Endothelial cell (in vitro differentiated cells): ENCODE measurements around the gene AXIN1. TPM values are rescaled to one million over a fixed set of nuclear protein-coding genes. Genes with fewer than 3 reads are reported as not detected.
"Not testable (repeated sequence)": the region's sequence is repeated elsewhere in the genome, so short reads cannot be mapped to it uniquely, and the experiment has no call there.

Experiments
- DNase-seq: peaks from one replicate; pipeline ENCODE4 v3.0.0; 2021; ENCODE audit warnings: low spot score
- H3K27ac Mint-ChIP-seq: one replicate; pipeline ENCODE4 v1.8.0; 2021; ENCODE audit warnings: mixed read lengths, inconsistent platforms; ENCODE audit not compliant: unreplicated experiment
- H3K27me3 Mint-ChIP-seq: one replicate; pipeline ENCODE4 v1.8.0; 2021; ENCODE audit warnings: mild to moderate bottlenecking, moderate library complexity, mixed read lengths, inconsistent platforms; ENCODE audit not compliant: unreplicated experiment
- H3K36me3 Mint-ChIP-seq: one replicate; pipeline ENCODE4 v1.8.0; 2021; ENCODE audit warnings: mild to moderate bottlenecking, low read depth, mixed read lengths, inconsistent platforms; ENCODE audit not compliant: unreplicated experiment
- H3K4me1 Mint-ChIP-seq: one replicate; pipeline ENCODE4 v1.8.0; 2021; ENCODE audit warnings: mild to moderate bottlenecking, mixed read lengths, inconsistent platforms; ENCODE audit not compliant: unreplicated experiment
- H3K4me3 Mint-ChIP-seq: one replicate; pipeline ENCODE4 v1.8.0; 2021; ENCODE audit warnings: mild to moderate bottlenecking, mixed read lengths, inconsistent platforms; ENCODE audit not compliant: unreplicated experiment
- H3K9me3 Mint-ChIP-seq: one replicate; pipeline ENCODE4 v1.8.0; 2021; ENCODE audit warnings: mixed read lengths, inconsistent platforms; ENCODE audit not compliant: unreplicated experiment
- CTCF ChIP-seq: fragments of 200-600 bp; sonication (generic); IDR thresholded peaks from one replicate; pipeline ENCODE4 v1.5.0; 2021; ENCODE audit warnings: antibody characterized with exemption; ENCODE audit not compliant: unreplicated experiment
- total RNA-seq: library from RNA; stranded (reverse); fragmentation: NEBNext Ultra II Directional; extraction: Animal tissue kit (Norgen Biotek cat#: 25700); gene quantifications from one replicate; pipeline ENCODE4 v1.2.1, GENCODE V29; 2021; ENCODE audit not compliant: unreplicated experiment

Gene AXIN1
- total RNA-seq, 1 donor from 2014 or later: 17.5 TPM

DNA sequence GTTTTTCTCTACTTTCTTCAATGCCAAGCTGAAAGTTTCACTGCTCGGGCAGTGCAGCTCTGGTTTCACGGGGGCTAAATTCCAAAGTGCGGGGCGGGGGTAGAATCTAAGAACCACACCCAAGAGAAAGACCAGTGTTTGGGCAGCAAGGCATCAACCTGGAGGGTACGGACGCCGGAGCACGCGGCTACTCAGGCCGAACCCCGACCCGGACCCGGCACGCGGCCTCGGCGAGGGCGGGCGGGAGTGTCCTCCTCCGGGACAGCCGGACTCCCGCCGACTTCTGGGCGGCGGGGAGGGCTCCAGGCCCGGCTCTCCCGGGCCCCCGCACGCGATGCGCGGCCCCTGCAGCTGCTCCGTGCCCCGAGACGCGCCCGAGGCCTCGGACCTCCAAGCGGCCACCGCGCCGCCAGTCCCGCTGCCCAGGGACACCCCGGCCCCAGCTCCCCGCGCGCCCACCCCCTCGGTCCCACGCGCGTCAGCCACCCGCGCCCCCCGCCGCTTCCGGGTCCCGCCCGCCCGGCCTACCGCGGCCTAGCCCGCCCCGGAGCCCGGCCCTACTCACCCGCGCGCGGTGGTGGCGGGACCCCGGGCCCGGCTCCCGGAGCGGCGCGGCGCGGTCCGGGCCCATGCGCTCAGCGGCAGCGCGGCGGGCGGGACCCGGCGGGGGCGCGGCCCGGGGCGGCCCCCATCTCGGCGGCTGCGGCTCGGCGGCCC is 561 bp downstream of the AXIN1 start:
- H3K27ac Mint-ChIP-seq: peak overlapping the region; percentile 67

DNA sequence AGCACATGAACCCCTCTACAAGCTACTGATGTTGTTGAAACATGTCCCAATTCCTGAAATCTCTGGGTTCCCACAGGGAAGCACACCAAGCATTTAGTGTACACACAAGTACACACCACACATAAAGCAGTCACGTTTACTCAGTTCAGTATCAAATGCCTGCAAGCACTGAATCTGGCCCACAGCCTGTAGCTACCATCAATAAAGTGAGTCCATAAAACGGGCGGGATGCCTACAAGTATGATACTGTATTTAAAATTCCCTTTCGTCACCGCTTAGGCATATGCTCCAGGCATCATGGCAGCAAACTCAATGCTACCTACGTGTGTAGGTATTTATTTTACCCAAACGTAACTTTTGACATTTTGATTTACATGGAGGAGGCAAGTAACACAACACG is 2.3 kb downstream of the AXIN1 start:
- Mint-ChIP-seq H3K27me3 (peaks cover 5% of the 10 kb centered on the region), H3K36me3 (peaks cover 18% of the 10 kb centered on the region), H3K9me3 (no peaks in the 10 kb centered on the region), H3K4me3 (peak overlapping the region; percentile 69), H3K4me1 (peaks cover 4% of the 10 kb centered on the region), H3K27ac (no peak overlapping the region)
- no peak for TF ChIP-seq CTCF
- no peak for DNase-seq

More for the DNA sequence above, 561 bp downstream of the AXIN1 start:
- DNase-seq: no peak
- Mint-ChIP-seq H3K36me3 (peaks cover 7% of the 10 kb centered on the region), H3K4me1 (peaks cover 4% of the 10 kb centered on the region), H3K27me3 (peaks cover 7% of the 10 kb centered on the region), H3K4me3 (peak overlapping the region; percentile 94), H3K9me3 (no peaks in the 10 kb centered on the region)
- no peak for TF ChIP-seq CTCF

DNA sequence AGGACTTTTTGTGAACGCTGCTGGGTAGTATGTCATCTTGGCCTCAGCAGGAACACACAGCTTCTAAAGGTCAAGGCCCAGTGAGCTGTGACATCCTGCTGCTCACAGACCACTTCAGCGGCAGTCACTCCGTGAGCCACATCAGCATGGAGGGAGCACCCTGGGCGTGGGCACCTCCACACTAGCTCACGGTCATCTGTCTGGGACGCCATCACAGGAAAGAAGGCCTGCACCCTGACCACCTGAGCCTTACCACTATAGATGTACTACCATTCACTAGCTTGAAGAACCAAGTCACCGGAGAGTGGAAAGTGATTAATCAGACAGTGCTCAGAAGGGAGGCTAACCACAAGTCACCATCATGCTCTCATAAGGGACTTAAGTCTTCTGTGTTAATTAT is 3.3 kb downstream of the AXIN1 start:
- no peak overlapping the region for H3K4me3 Mint-ChIP-seq
- no peak for DNase-seq
- no peaks in the 10 kb centered on the region for H3K9me3 Mint-ChIP-seq
- TF ChIP-seq CTCF: no peak
- peaks cover 2% of the 10 kb centered on the region for H3K4me1 Mint-ChIP-seq
- H3K27me3 Mint-ChIP-seq: peaks cover 4% of the 10 kb centered on the region
- H3K36me3 Mint-ChIP-seq: peaks cover 18% of the 10 kb centered on the region
- no peak overlapping the region for H3K27ac Mint-ChIP-seq

- not testable (repeated sequence) for H3K4me1 Mint-ChIP-seq, H3K9me3 Mint-ChIP-seq, DNase-seq, H3K27ac Mint-ChIP-seq, H3K4me3 Mint-ChIP-seq, H3K27me3 Mint-ChIP-seq
- H3K36me3 Mint-ChIP-seq: peaks cover 18% of the 10 kb centered on the region
These were observed 4.0 kb downstream of the AXIN1 start for GRCh38 chr16:348495-348894.

DNA sequence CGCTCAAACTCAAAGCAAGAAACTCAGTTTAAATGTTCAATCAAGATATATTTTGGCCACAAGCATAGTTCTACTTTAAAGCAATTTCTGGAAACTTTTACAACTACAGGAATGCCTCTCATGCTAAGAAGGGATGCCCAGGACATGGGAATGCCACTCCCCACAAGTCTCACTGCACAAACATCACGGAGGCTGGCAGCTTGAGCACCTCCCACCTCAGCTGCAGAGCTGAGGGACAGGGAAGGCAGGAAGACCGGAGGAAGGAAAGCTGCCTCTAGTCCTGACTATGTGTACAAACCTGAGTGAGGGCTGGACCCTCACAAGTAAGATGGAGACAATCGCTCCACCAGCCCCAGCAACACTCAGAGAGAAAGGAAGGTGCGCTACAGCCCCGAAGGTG is 5.3 kb downstream of the AXIN1 start:
- no peak for DNase-seq
- Mint-ChIP-seq H3K4me1 (peaks cover 2% of the 10 kb centered on the region), H3K9me3 (no peaks in the 10 kb centered on the region), H3K4me3 (no peak overlapping the region), H3K27me3 (peaks cover 2% of the 10 kb centered on the region), H3K27ac (no peak overlapping the region), H3K36me3 (peaks cover 23% of the 10 kb centered on the region)
- no peak for TF ChIP-seq CTCF
